Activated CD4-positive, alpha-beta memory T cell treated with anti-CD3 and anti-CD28 coated beads for 36 hours (primary cell): Measurements from ENCODE around the gene FAM53B. TPM values are rescaled to one million over a fixed set of nuclear protein-coding genes. Genes with fewer than 3 reads are reported as not detected.

Experiments
- CTCF ChIA-PET: fragments of 350-600 bp; sonication (Branson Sonifier 250); formaldehyde crosslinking; loops from one replicate; lab custom pipeline; 2021; ENCODE audit warnings: antibody characterized with exemption, inconsistent platforms; lab: Charles Lee
- POLR2A ChIA-PET: fragments of 350-600 bp; sonication (Branson Sonifier 250); formaldehyde crosslinking; loops from one replicate; lab custom pipeline; 2021; ENCODE audit warnings: antibody characterized with exemption; lab: Charles Lee
- DNase-seq: peaks from one replicate; pipeline ENCODE4 v3.0.0-alpha.2; 2020
- H3K27ac Mint-ChIP-seq: one replicate; pipeline ENCODE4 v1.8.0; 2021; ENCODE audit warnings: mixed read lengths
- H3K27me3 Mint-ChIP-seq: one replicate; pipeline ENCODE4 v1.8.0; 2021; ENCODE audit warnings: mixed read lengths
- H3K36me3 Mint-ChIP-seq: one replicate; pipeline ENCODE4 v1.8.0; 2021; ENCODE audit warnings: mixed read lengths
- H3K4me1 Mint-ChIP-seq: one replicate; pipeline ENCODE4 v1.8.0; 2021; ENCODE audit warnings: low read depth, mixed read lengths
- H3K4me3 Mint-ChIP-seq: one replicate; pipeline ENCODE4 v1.8.0; 2021; ENCODE audit warnings: mild to moderate bottlenecking, mixed read lengths
- H3K9me3 Mint-ChIP-seq: one replicate; pipeline ENCODE4 v1.8.0; 2021; ENCODE audit warnings: mixed read lengths
- intact Hi-C: fragments of 100-400 bp; cut with micrococcal nuclease; formaldehyde crosslinking; loops from one replicate; pipeline ENCODE4 v1.15.1; 2023
- total RNA-seq, 2 experiments: library from RNA; stranded (reverse); gene quantifications; one replicate each; pipeline ENCODE4 v1.2.3, GENCODE V29; 2021

Gene FAM53B
- total RNA-seq, 2 experiments from 2014 or later: 25.3 to 25.5 TPM

GRCh38 chr10:124676416-124677062, 67.6 kb downstream of the FAM53B start:
- DNase-seq: no peak
- intact Hi-C loops: no loop called here
- no peaks in the 10 kb centered on the region for H3K27me3 Mint-ChIP-seq
- H3K4me3 Mint-ChIP-seq: no peak overlapping the region
- peaks cover 92% of the 10 kb centered on the region for H3K4me1 Mint-ChIP-seq
- H3K9me3 Mint-ChIP-seq: no peaks in the 10 kb centered on the region
- peak overlapping the region; percentile 2 for H3K27ac Mint-ChIP-seq
- POLR2A ChIA-PET: interaction anchor here (1.1 to 2.0 kb wide), 3 partner anchors 10 to 18 kb away, joined by 3 to 8 read pairs (median 3); no protein-coding TSS in a partner anchor
- CTCF ChIA-PET: interaction anchor here (0.7 to 3.3 kb wide), 4 partner anchors 12 to 65 kb away, joined by 3 to 14 read pairs (median 4); no protein-coding TSS in a partner anchor
- H3K36me3 Mint-ChIP-seq: peaks cover 32% of the 10 kb centered on the region

- no peak for DNase-seq
- peaks cover 98% of the 10 kb centered on the region for H3K4me1 Mint-ChIP-seq
- H3K27ac Mint-ChIP-seq: peak overlapping the region; percentile 46
- intact Hi-C loops: no loop called here
- CTCF ChIA-PET: interaction anchor here (0.8 to 3.3 kb wide), 3 partner anchors 26 to 66 kb away, joined by 3 to 14 read pairs (median 3); no protein-coding TSS in a partner anchor
- POLR2A ChIA-PET: interaction anchor here (1.1 to 2.0 kb wide), 3 partner anchors 11 to 17 kb away, joined by 3 to 8 read pairs (median 3); no protein-coding TSS in a partner anchor
- H3K27me3 Mint-ChIP-seq: no peaks in the 10 kb centered on the region
- no peak overlapping the region for H3K4me3 Mint-ChIP-seq
- H3K36me3 Mint-ChIP-seq: peaks cover 26% of the 10 kb centered on the region
- no peaks in the 10 kb centered on the region for H3K9me3 Mint-ChIP-seq
These were observed 68.4 kb downstream of the FAM53B start for GRCh38 chr10:124675824-124676223.

- no peak for DNase-seq
- CTCF ChIA-PET: interaction anchor here (0.7 to 2.4 kb wide), 4 partner anchors 13 to 66 kb away, joined by 3 to 9 read pairs (median 4); no protein-coding TSS in a partner anchor
- H3K36me3 Mint-ChIP-seq: peaks cover 20% of the 10 kb centered on the region
- no peak overlapping the region for H3K4me3 Mint-ChIP-seq
- POLR2A ChIA-PET: interaction anchor here (1.1 kb wide), 1 partner anchor 13 kb away, joined by 3 read pairs; no protein-coding TSS in a partner anchor
- intact Hi-C loops: no loop called here
- no peaks in the 10 kb centered on the region for H3K9me3 Mint-ChIP-seq
- H3K4me1 Mint-ChIP-seq: peaks cover 98% of the 10 kb centered on the region
- no peaks in the 10 kb centered on the region for H3K27me3 Mint-ChIP-seq
- H3K27ac Mint-ChIP-seq: peak overlapping the region; percentile 48
These were observed 68.9 kb downstream of the FAM53B start for GRCh38 chr10:124675261-124675660.

GRCh38 chr10:124674768-124675222, 69.4 kb downstream of the FAM53B start:
- peaks cover 16% of the 10 kb centered on the region for H3K36me3 Mint-ChIP-seq
- intact Hi-C loops: no loop called here
- peak overlapping the region; percentile 48 for H3K27ac Mint-ChIP-seq
- CTCF ChIA-PET: interaction anchor here (0.7 to 2.4 kb wide), 4 partner anchors 14 to 66 kb away, joined by 3 to 9 read pairs (median 4); no protein-coding TSS in a partner anchor
- no peaks in the 10 kb centered on the region for H3K9me3 Mint-ChIP-seq
- peaks cover 98% of the 10 kb centered on the region for H3K4me1 Mint-ChIP-seq
- no peaks in the 10 kb centered on the region for H3K27me3 Mint-ChIP-seq
- no peak overlapping the region for H3K4me3 Mint-ChIP-seq
- DNase-seq: no peak
- POLR2A ChIA-PET: interaction anchor here (1.1 kb wide), 1 partner anchor 14 kb away, joined by 3 read pairs; no protein-coding TSS in a partner anchor

- Mint-ChIP-seq H3K27me3 (no peaks in the 10 kb centered on the region), H3K9me3 (no peaks in the 10 kb centered on the region), H3K36me3 (peaks cover 4% of the 10 kb centered on the region), H3K27ac (peak overlapping the region; percentile 83), H3K4me1 (peaks cover 92% of the 10 kb centered on the region), H3K4me3 (no peak overlapping the region)
- no peak for DNase-seq
- CTCF ChIA-PET: interaction anchor here (0.9 to 2.3 kb wide), 17 partner anchors 11 to 142 kb away, joined by 3 to 12 read pairs (median 7); no protein-coding TSS in a partner anchor
- POLR2A ChIA-PET: interaction anchor here (1.1 to 1.5 kb wide), 3 partner anchors 22 to 69 kb away, joined by 3 to 10 read pairs (median 7); no protein-coding TSS in a partner anchor
- intact Hi-C loops: no loop called here
These were observed 72.0 kb downstream of the FAM53B start for GRCh38 chr10:124672181-124672638.

- peaks cover 89% of the 10 kb centered on the region for H3K4me1 Mint-ChIP-seq
- intact Hi-C loops: loop anchor here (2.0 kb wide), 1 partner anchor 23 kb away; no protein-coding TSS in a partner anchor
- DNase-seq: peak; percentile 48
- H3K27ac Mint-ChIP-seq: peak overlapping the region; percentile 83
- no peaks in the 10 kb centered on the region for H3K36me3 Mint-ChIP-seq
- ChIA-PET CTCF (interaction anchor here (0.6 to 2.2 kb wide), 19 partner anchors 9 to 141 kb away, joined by 3 to 12 read pairs (median 5); no protein-coding TSS in a partner anchor), POLR2A (interaction anchor here (0.9 to 1.5 kb wide), 5 partner anchors 17 to 70 kb away, joined by 3 to 10 read pairs (median 6); no protein-coding TSS in a partner anchor)
- no peak overlapping the region for H3K4me3 Mint-ChIP-seq
- no peaks in the 10 kb centered on the region for H3K27me3 Mint-ChIP-seq
- no peaks in the 10 kb centered on the region for H3K9me3 Mint-ChIP-seq
These were observed 72.6 kb downstream of the FAM53B start for GRCh38 chr10:124671486-124672075.

GRCh38 chr10:124670849-124671248, 73.3 kb downstream of the FAM53B start:
- Mint-ChIP-seq H3K4me1 (peaks cover 82% of the 10 kb centered on the region), H3K4me3 (peak overlapping the region; percentile 3), H3K9me3 (no peaks in the 10 kb centered on the region), H3K27ac (peak overlapping the region; percentile 83), H3K36me3 (no peaks in the 10 kb centered on the region), H3K27me3 (no peaks in the 10 kb centered on the region)
- intact Hi-C loops: loop anchor here (2.0 kb wide), 1 partner anchor 22 kb away; no protein-coding TSS in a partner anchor
- no peak for DNase-seq
- POLR2A ChIA-PET: interaction anchor here (0.9 to 1.5 kb wide), 5 partner anchors 18 to 71 kb away, joined by 3 to 10 read pairs (median 6); no protein-coding TSS in a partner anchor
- CTCF ChIA-PET: interaction anchor here (0.6 to 2.2 kb wide), 16 partner anchors 9 to 140 kb away, joined by 3 to 12 read pairs (median 6); no protein-coding TSS in a partner anchor

- CTCF ChIA-PET: interaction anchor here (1.2 to 2.1 kb wide), 6 partner anchors 10 to 73 kb away, joined by 3 to 10 read pairs (median 8); no protein-coding TSS in a partner anchor
- no peak overlapping the region for H3K4me3 Mint-ChIP-seq
- intact Hi-C loops: loop anchor here (2.0 kb wide), 1 partner anchor 21 kb away; no protein-coding TSS in a partner anchor
- no peaks in the 10 kb centered on the region for H3K9me3 Mint-ChIP-seq
- peak overlapping the region; percentile 83 for H3K27ac Mint-ChIP-seq
- no peak for DNase-seq
- no peaks in the 10 kb centered on the region for H3K27me3 Mint-ChIP-seq
- peaks cover 79% of the 10 kb centered on the region for H3K4me1 Mint-ChIP-seq
- no peaks in the 10 kb centered on the region for H3K36me3 Mint-ChIP-seq
- POLR2A ChIA-PET: interaction anchor here (1.5 kb wide), 1 partner anchor 24 kb away, joined by 7 read pairs; no protein-coding TSS in a partner anchor
These were observed 74.1 kb downstream of the FAM53B start for GRCh38 chr10:124669824-124670654.

GRCh38 chr10:124669141-124669823, 74.9 kb downstream of the FAM53B start:
- ChIA-PET CTCF (no interaction called here), POLR2A (no interaction called here)
- no peak for DNase-seq
- Mint-ChIP-seq H3K4me1 (peaks cover 72% of the 10 kb centered on the region), H3K36me3 (no peaks in the 10 kb centered on the region), H3K9me3 (no peaks in the 10 kb centered on the region), H3K27me3 (no peaks in the 10 kb centered on the region), H3K27ac (no peak overlapping the region), H3K4me3 (no peak overlapping the region)
- intact Hi-C loops: no loop called here

- H3K27me3 Mint-ChIP-seq: no peaks in the 10 kb centered on the region
- ChIA-PET POLR2A (interaction anchor here (0.6 kb wide), 1 partner anchor 1952 kb away, joined by 3 read pairs; no protein-coding TSS in a partner anchor), CTCF (no interaction called here)
- H3K9me3 Mint-ChIP-seq: no peaks in the 10 kb centered on the region
- H3K4me3 Mint-ChIP-seq: no peak overlapping the region
- H3K36me3 Mint-ChIP-seq: no peaks in the 10 kb centered on the region
- H3K27ac Mint-ChIP-seq: peak overlapping the region; percentile 69
- no peak for DNase-seq
- peaks cover 65% of the 10 kb centered on the region for H3K4me1 Mint-ChIP-seq
- intact Hi-C loops: no loop called here
These were observed 75.6 kb downstream of the FAM53B start for GRCh38 chr10:124668517-124669051.
